Measurements from ENCODE around the gene FIG4.
A peak's percentile ranks its signal among the peaks of the same experiment; 100 is the strongest.
"Not testable (repeated sequence)": the region's sequence is repeated elsewhere in the genome, so short reads cannot be mapped to it uniquely, and the experiment has no call there.

FIG4 gene

GRCh38 chr6:109739686-109740085 is 48.6 kb downstream of the FIG4 start:
- H3K27ac ChIP-seq = no peak overlapping the region
- TF ChIP-seq, protein P1, sequence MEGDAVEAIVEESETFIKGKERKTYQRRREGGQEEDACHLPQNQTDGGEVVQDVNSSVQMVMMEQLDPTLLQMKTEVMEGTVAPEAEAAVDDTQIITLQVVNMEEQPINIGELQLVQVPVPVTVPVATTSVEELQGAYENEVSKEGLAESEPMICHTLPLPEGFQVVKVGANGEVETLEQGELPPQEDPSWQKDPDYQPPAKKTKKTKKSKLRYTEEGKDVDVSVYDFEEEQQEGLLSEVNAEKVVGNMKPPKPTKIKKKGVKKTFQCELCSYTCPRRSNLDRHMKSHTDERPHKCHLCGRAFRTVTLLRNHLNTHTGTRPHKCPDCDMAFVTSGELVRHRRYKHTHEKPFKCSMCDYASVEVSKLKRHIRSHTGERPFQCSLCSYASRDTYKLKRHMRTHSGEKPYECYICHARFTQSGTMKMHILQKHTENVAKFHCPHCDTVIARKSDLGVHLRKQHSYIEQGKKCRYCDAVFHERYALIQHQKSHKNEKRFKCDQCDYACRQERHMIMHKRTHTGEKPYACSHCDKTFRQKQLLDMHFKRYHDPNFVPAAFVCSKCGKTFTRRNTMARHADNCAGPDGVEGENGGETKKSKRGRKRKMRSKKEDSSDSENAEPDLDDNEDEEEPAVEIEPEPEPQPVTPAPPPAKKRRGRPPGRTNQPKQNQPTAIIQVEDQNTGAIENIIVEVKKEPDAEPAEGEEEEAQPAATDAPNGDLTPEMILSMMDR (conservative IDR thresholded peaks at IDR 0.05) = no peak

DNA sequence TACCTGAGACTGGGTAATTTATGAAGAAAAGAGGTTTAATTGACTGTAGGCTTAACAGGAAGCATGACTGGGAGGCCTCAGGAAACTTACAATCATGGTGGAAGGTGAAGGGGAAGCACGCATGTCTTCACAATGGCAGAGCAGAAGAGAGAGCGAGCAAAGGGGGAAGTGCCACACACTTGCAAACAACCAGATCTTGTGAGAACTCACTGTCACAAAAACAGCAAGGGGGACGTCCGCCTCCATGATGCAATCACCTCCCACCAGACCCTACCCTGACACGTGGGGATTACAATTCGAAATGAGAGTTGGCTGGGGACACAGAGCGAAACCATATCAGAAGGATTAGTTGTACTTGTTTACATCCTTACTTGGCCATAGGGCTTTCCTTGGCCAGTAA is 49.7 kb downstream of the FIG4 start:
- H3K27ac ChIP-seq = no peak overlapping the region
- TF ChIP-seq, protein P1 (conservative IDR thresholded peaks at IDR 0.05) = no peak

GRCh38 chr6:109743739-109744138 is 52.6 kb downstream of the FIG4 start:
- TF ChIP-seq, protein P1 (conservative IDR thresholded peaks at IDR 0.05) = no peak
- H3K27ac ChIP-seq = no peak overlapping the region

GRCh38 chr6:109744779-109745178 is 53.7 kb downstream of the FIG4 start:
- not testable (repeated sequence) for H3K27ac ChIP-seq

- H3K27ac ChIP-seq = no peak overlapping the region
Measured at GRCh38 chr6:109747221-109747620, 56.1 kb downstream of the FIG4 start.

GRCh38 chr6:109759098-109759955 is 68.2 kb downstream of the FIG4 start:
- H3K27ac ChIP-seq = peak overlapping the region; percentile 58
- TF ChIP-seq, protein P1 (conservative IDR thresholded peaks at IDR 0.05) = no peak

More at GRCh38 chr6:109747221-109747620, 56.1 kb downstream of the FIG4 start:
- TF ChIP-seq, protein P1 (conservative IDR thresholded peaks at IDR 0.05) = no peak

- H3K27ac ChIP-seq = peak overlapping the region; percentile 58
- TF ChIP-seq, protein P1 (conservative IDR thresholded peaks at IDR 0.05) = no peak
Measured at GRCh38 chr6:109760208-109760607, 69.1 kb downstream of the FIG4 start.

- no peak overlapping the region for H3K27ac ChIP-seq
- TF ChIP-seq, protein P1 (conservative IDR thresholded peaks at IDR 0.05) = no peak
Measured at GRCh38 chr6:109762166-109762565, 71.1 kb downstream of the FIG4 start.
